CD4-positive, alpha-beta T cell treated with Interleukin-12 subunit alpha and Interleukin-12 subunit beta, for 1 hour (primary cell): ENCODE results near the gene AMN1.

Experiments
- DNase-seq: peaks from one replicate; pipeline ENCODE4 v3.0.0-alpha.2; 2020

Gene AMN1

DNA sequence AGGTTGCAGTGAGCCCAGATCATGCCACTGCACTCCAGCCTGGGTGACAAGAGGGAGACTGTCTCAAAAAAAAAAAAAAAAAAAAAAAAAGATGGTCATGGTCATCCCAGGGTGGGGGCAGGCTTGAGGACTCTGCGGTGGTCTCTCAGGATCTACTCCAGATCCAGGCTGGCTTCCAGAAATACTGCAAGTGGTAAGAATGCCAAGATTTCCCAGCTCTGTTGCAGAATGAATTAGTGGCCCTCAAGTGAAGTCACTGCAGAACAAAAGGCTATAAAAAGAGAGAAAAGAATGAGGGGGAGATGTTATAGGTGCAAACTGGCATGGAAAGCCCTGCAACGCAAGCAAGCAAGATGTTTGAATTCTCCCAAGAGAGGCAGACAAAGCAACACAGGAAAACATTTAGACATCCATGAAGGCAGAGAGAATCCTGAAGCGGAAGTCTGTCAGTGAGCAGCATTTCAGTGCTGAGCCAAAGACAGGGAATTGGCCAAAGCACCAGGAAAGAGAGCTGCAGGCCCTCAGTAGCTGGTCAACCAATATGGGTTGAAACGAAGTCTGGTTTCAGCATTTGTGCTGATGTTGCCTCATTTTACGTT lies 101.3 kb downstream of the AMN1 start:
- no peak for DNase-seq

DNA sequence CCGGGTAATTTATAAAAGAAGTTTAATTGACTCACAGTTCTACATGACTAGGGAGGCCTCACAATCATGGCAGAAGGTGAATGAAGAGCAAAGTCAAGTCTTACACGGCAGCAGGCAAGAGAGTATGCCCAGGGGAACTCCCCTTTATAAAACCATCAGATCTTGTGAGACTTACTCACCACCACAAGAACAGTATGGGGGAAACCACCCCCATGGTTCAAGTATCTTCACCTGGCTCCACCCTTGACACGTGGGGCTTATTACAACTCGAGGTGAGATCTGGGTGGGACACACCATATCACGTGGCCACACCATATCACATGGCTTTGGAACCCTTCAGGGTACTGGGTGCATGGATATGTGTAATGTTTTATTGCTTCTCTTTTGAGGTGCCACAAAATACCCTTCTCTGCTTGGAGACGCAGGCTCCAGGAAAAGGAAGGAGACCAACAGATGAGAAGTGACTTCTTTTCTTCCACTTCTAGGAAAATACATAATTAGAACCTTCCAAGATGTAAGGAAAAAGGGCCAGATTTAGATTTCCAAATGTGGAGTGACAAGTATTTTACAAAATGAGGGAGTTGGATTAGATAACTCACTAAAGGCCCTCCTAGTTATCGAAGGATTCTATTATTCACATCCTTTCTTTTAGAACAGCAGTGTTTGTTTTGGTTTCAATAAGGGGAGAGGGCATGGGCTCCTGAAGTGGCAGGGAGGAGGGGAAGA lies 102.4 kb downstream of the AMN1 start:
- DNase-seq: no peak

DNA sequence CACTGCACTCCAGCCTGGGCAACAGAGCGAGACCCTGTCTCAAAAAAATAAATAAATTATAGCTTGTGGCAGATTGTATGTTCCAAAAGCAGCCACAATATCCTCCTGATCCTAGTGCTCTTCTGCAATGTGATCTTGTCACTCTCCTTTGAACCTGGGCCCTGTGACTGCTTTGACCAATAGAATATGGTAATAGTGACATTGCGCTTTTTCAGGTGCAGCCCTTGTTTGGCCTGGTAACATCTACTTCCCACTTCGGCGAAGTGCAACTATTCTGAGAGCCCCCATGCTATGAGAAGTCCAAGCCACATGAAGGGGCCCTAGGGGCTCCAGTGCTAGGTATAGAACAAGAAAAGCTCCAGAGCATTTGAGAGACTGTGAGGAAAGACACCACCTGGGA lies 106.8 kb downstream of the AMN1 start:
- DNase-seq: no peak
